ENCODE data around the gene KCNH5.

Gene KCNH5

GRCh38 chr14:62894736-62895135, 150.5 kb downstream of the KCNH5 start:
- no peak overlapping the region for H3K27ac ChIP-seq
- no peaks in the 10 kb centered on the region for H3K4me1 ChIP-seq
- H3K36me3 ChIP-seq: no peaks in the 10 kb centered on the region
- intact Hi-C loops (cut with DNase I; ENCODE audit: low total_unique reads): no loop called here
- no peaks in the 10 kb centered on the region for H3K9me3 ChIP-seq
- no peak overlapping the region for H3K4me3 ChIP-seq
- TF ChIP-seq CTCF (IDR thresholded peaks at IDR 0.05): no peak
- no peak for DNase-seq
- H3K27me3 ChIP-seq: no peaks in the 10 kb centered on the region

GRCh38 chr14:62889364-62889763, 155.9 kb downstream of the KCNH5 start:
- Histone ChIP-seq H3K27me3 (no peaks in the 10 kb centered on the region), H3K4me1 (no peaks in the 10 kb centered on the region), H3K36me3 (no peaks in the 10 kb centered on the region), H3K9me3 (no peaks in the 10 kb centered on the region), H3K27ac (no peak overlapping the region), H3K4me3 (no peak overlapping the region)
- no peak for DNase-seq
- intact Hi-C loops (cut with DNase I; ENCODE audit: low total_unique reads): no loop called here
- TF ChIP-seq CTCF (IDR thresholded peaks at IDR 0.05): no peak

- Histone ChIP-seq H3K36me3 (no peaks in the 10 kb centered on the region), H3K9me3 (no peaks in the 10 kb centered on the region), H3K27ac (no peak overlapping the region), H3K4me3 (no peak overlapping the region), H3K4me1 (no peaks in the 10 kb centered on the region), H3K27me3 (no peaks in the 10 kb centered on the region)
- DNase-seq: no peak
- intact Hi-C loops (cut with DNase I; ENCODE audit: low total_unique reads): no loop called here
- TF ChIP-seq CTCF (IDR thresholded peaks at IDR 0.05): no peak
These were observed 158.8 kb downstream of the KCNH5 start for GRCh38 chr14:62886461-62886860.

- DNase-seq: no peak
- Histone ChIP-seq H3K4me1 (no peaks in the 10 kb centered on the region), H3K9me3 (no peaks in the 10 kb centered on the region), H3K36me3 (no peaks in the 10 kb centered on the region), H3K4me3 (no peak overlapping the region), H3K27me3 (no peaks in the 10 kb centered on the region), H3K27ac (no peak overlapping the region)
- TF ChIP-seq CTCF (IDR thresholded peaks at IDR 0.05): no peak
- intact Hi-C loops (cut with DNase I; ENCODE audit: low total_unique reads): no loop called here
These were observed 159.8 kb downstream of the KCNH5 start for GRCh38 chr14:62885451-62885850.

- H3K4me1 ChIP-seq: no peaks in the 10 kb centered on the region
- H3K9me3 ChIP-seq: no peaks in the 10 kb centered on the region
- no peak for DNase-seq
- H3K27ac ChIP-seq: no peak overlapping the region
- intact Hi-C loops (cut with DNase I; ENCODE audit: low total_unique reads): no loop called here
- no peak for TF ChIP-seq CTCF (IDR thresholded peaks at IDR 0.05)
- no peak overlapping the region for H3K4me3 ChIP-seq
- H3K36me3 ChIP-seq: no peaks in the 10 kb centered on the region
- no peaks in the 10 kb centered on the region for H3K27me3 ChIP-seq
These were observed 162.3 kb downstream of the KCNH5 start for GRCh38 chr14:62882967-62883366.

- Histone ChIP-seq H3K36me3 (no peaks in the 10 kb centered on the region), H3K27ac (no peak overlapping the region), H3K4me1 (no peaks in the 10 kb centered on the region), H3K27me3 (no peaks in the 10 kb centered on the region), H3K4me3 (no peak overlapping the region), H3K9me3 (no peaks in the 10 kb centered on the region)
- DNase-seq: no peak
- TF ChIP-seq CTCF (IDR thresholded peaks at IDR 0.05): no peak
- intact Hi-C loops (cut with DNase I; ENCODE audit: low total_unique reads): no loop called here
These were observed 178.9 kb downstream of the KCNH5 start for GRCh38 chr14:62866376-62866775.

Data from tibial artery (tissue), 4 donors.